ENCODE measurements around the gene SERPINA3.

- TF ChIP-seq CTCF (conservative IDR thresholded peaks at IDR 0.05) (no peak), ZFX (IDR thresholded peaks at IDR 0.05) (no peak)
These were observed 20.9 kb downstream of the SERPINA3 start for GRCh38 chr14:94633121-94633520.
